Epidermal melanocyte (primary cell): Measurements from ENCODE around the gene TNS4.

Experiments
- DNase-seq: peaks from one replicate; pipeline ENCODE4 v3.0.0; 2011; ENCODE audit warnings: low spot score; ENCODE audit not compliant: insufficient read length

The TNS4 gene

GRCh38 chr17:40536295-40537171 lies 35.1 kb upstream of the TNS4 start:
- DNase-seq = no peak

GRCh38 chr17:40535924-40536294 lies 34.5 kb upstream of the TNS4 start:
- no peak for DNase-seq

- DNase-seq = no peak
These were observed 34.0 kb upstream of the TNS4 start for GRCh38 chr17:40535438-40535837.

GRCh38 chr17:40534371-40535189 lies 33.2 kb upstream of the TNS4 start:
- no peak for DNase-seq

- no peak for DNase-seq
These were observed 32.5 kb upstream of the TNS4 start for GRCh38 chr17:40533896-40534295.

GRCh38 chr17:40532520-40533253 lies 31.3 kb upstream of the TNS4 start:
- DNase-seq = no peak

- DNase-seq = no peak
These were observed 29.9 kb upstream of the TNS4 start for GRCh38 chr17:40531051-40531991.

GRCh38 chr17:40530531-40530994 lies 29.1 kb upstream of the TNS4 start:
- DNase-seq = no peak

- no peak for DNase-seq
These were observed 28.6 kb upstream of the TNS4 start for GRCh38 chr17:40529991-40530390.

- DNase-seq = no peak
These were observed 27.4 kb upstream of the TNS4 start for GRCh38 chr17:40528692-40529417.

GRCh38 chr17:40526668-40527067 lies 25.2 kb upstream of the TNS4 start:
- DNase-seq = no peak

- no peak for DNase-seq
These were observed 23.9 kb upstream of the TNS4 start for GRCh38 chr17:40525294-40525693.

- DNase-seq = peak; percentile 74
These were observed 23.0 kb upstream of the TNS4 start for GRCh38 chr17:40524243-40524965.

- DNase-seq = no peak
These were observed 21.5 kb upstream of the TNS4 start for GRCh38 chr17:40522961-40523310.

- no peak for DNase-seq
These were observed 21.0 kb upstream of the TNS4 start for GRCh38 chr17:40522250-40522960.

GRCh38 chr17:40520991-40521453 lies 19.6 kb upstream of the TNS4 start:
- DNase-seq = no peak

- no peak for DNase-seq
These were observed 17.8 kb upstream of the TNS4 start for GRCh38 chr17:40519089-40519775.
